H7 (cell line): Measurements from ENCODE around the gene KRTAP10-3. TPM values are rescaled to one million over a fixed set of nuclear protein-coding genes. Genes with fewer than 3 reads are reported as not detected.
"Not testable (repeated sequence)": the region's sequence is repeated elsewhere in the genome, so short reads cannot be mapped to it uniquely, and the experiment has no call there.

ENCODE experiments used
- DNase-seq: peaks from one replicate; pipeline ENCODE4 v3.0.0; 2012
- H3K27me3 ChIP-seq: 2 replicates; pipeline ENCODE4 v1.6.0; 2011; ENCODE audit warnings: mild to moderate bottlenecking, low read length; ENCODE audit not compliant: control insufficient read depth, insufficient read depth
- H3K36me3 ChIP-seq: replicated peaks from 2 replicates; pipeline ENCODE4 v1.5.1; 2011; ENCODE audit warnings: low read length; ENCODE audit not compliant: control insufficient read depth, insufficient read depth
- H3K4me3 ChIP-seq: 2 replicates; pipeline ENCODE4 v1.5.1; 2011; ENCODE audit warnings: low read depth, mild to moderate bottlenecking, control low read depth, low read length, moderate library complexity; ENCODE audit not compliant: insufficient read depth
- total RNA-seq: library from RNA; depleted of rRNA; stranded (reverse); fragments of >200 nt; shearing (Covaris generic); gene quantifications from 2 replicates; pipeline ENCODE4 v1.2.3, GENCODE V29; 2014

KRTAP10-3 gene
- total RNA-seq, 1 experiment from 2014 or later: not detected

DNA sequence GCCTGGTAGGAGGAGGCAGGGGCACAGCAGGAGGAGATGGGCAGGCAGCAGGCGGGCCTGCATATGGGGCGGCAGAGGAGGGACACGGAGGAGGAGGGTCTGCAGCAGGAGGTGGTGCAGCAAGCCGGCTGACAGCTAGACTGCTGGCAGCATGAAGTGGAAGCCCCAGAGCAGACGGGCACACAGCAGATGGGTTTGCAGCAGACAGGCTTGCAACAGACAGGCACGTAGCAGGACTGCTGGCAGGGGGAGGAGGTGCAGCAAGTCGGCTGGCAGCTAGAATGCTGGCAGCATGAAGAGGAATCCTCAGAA, 21.2 kb upstream of the KRTAP10-3 start:
- no peak overlapping the region for H3K4me3 ChIP-seq
- H3K27me3 ChIP-seq: no peaks in the 10 kb centered on the region
- DNase-seq: no peak
- no peaks in the 10 kb centered on the region for H3K36me3 ChIP-seq

GRCh38 chr21:44579056-44579832, 20.6 kb upstream of the KRTAP10-3 start:
- Histone ChIP-seq H3K27me3 (no peaks in the 10 kb centered on the region), H3K36me3 (no peaks in the 10 kb centered on the region), H3K4me3 (no peak overlapping the region)
- peak; percentile 14 for DNase-seq

DNA sequence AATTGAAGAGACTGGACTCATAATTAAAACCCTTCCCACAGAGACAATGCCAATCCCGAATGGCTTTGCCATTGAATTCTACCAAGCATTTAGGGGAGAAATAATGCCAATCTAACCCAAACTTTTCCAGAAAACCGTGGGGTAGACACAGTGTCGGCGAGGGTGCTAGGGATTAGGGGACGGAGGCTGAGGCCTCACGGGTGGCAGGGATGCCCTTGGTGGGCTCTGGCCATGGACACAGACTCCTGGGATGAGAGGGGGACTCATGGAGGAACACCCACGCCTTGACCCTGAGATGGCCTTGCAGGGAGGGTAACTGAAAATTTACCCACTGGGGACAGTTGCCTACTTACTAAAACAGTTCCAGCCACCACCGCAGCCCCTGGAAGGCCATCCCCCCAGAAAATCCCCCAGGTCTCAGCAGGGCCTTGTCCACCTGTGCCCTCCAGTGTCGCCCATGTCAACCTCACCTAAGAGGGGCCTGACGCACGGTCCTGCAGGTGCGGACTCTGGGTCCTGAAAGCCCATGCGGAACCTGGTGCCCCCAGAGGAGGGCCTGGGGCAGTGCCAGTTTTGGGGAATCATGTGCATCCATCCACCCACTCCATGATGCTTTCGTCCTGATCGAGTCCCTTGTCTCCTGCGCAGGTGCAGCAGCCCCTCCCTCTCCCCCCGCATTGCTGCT, 19.9 kb upstream of the KRTAP10-3 start:
- Histone ChIP-seq H3K4me3 (no peak overlapping the region), H3K27me3 (no peaks in the 10 kb centered on the region), H3K36me3 (no peaks in the 10 kb centered on the region)
- DNase-seq: peak; percentile 23

DNA sequence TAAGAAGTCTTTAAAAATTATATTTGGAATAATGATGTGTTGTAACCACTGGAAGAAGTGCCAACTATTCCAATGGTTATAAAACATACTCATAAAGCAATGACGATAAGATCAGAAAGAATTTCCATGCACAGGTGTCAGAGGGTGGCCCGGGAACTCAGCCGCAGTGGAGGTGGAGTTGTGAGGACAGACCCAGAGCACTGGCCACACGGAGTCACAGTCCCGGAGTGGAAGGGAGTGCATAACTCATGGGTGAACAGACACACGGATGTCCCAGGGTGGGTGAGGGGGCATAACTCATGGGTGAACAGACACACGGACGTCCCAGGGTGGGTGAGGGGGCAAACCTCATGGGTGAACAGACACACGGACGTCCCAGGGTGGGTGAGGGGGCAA, 17.4 kb upstream of the KRTAP10-3 start:
- Histone ChIP-seq H3K36me3 (no peaks in the 10 kb centered on the region), H3K27me3 (no peaks in the 10 kb centered on the region), H3K4me3 (no peak overlapping the region)
- no peak for DNase-seq

GRCh38 chr21:44575307-44576024, 16.9 kb upstream of the KRTAP10-3 start:
- Histone ChIP-seq H3K36me3 (no peaks in the 10 kb centered on the region), H3K4me3 (no peak overlapping the region), H3K27me3 (no peaks in the 10 kb centered on the region)
- no peak for DNase-seq

DNA sequence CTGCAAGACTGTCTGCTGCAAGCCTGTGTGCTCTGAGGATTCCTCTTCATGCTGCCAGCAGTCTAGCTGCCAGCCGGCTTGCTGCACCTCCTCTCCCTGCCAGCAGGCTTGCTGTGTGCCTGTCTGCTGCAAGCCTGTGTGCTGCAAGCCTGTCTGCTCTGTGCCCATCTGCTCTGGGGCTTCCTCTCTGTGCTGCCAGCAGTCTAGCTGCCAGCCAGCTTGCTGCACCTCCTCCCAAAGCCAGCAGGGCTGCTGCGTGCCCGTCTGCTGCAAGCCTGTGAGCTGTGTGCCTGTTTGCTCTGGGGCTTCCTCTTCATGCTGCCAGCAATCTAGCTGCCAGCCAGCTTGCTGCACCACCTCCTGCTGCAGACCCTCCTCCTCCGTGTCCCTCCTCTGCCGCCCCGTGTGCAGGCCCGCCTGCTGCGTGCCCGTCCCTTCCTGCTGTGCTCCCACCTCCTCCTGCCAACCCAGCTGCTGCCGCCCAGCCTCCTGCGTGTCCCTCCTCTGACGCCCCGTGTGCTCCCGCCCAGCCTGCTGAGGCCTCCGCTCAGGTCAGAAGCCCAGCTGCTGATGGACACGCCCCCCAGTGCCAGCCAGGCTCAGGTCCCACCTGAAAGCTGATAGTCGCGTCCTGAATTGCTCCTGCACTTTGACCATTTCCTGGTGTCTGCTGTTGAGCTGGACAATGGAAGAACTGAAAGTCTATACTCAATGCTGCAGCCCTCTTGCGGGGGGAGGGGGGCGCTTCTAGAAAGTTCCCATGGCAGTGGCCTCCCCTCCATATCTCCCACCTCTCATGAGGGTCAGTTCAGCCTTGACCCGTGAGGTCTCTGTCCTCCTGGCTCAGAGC, 16.1 kb upstream of the KRTAP10-3 start:
- Histone ChIP-seq H3K4me3 (no peak overlapping the region), H3K27me3 (no peaks in the 10 kb centered on the region), H3K36me3 (no peaks in the 10 kb centered on the region)
- peak; percentile 78 for DNase-seq

GRCh38 chr21:44573630-44574456, 15.2 kb upstream of the KRTAP10-3 start, which contains the start of gene KRTAP10-4:
Gene KRTAP10-4, plus strand, starts transcription at chr21:44573729. Its CDS starts 30 bp downstream, at chr21:44573759.
- not testable (repeated sequence) for DNase-seq, H3K36me3 ChIP-seq, H3K4me3 ChIP-seq, H3K27me3 ChIP-seq

DNA sequence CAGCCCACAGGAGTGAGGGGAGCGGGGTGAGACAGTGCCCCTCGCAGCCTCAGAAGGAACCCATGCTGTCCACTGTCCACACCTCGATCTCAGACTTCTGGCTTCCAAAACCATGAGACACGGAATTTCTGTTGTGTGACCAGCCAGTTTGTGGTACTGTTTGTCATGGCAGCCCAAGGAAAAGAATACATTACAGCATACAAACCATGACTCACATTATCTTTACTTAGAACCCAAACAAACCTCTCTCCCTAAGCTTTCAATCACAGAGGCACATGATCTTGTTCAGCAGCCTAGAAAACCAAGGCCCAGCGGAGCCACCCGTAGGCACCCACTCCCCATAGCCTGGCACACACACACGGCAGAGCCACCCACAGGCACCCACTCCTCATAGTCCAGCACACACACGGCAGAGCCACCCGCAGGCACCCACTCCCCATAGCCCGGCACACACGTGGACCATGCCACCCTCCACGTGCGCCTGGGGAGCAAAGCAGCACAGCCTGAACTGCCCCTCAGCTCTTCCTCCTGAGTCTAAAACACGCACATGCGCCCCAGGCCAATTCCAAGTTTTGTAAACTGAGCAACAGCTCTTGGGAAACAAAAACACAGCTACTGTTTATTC, 14.5 kb upstream of the KRTAP10-3 start:
- DNase-seq: peak; percentile 41
- H3K4me3 ChIP-seq: no peak overlapping the region
- no peaks in the 10 kb centered on the region for H3K27me3 ChIP-seq
- H3K36me3 ChIP-seq: no peaks in the 10 kb centered on the region

DNA sequence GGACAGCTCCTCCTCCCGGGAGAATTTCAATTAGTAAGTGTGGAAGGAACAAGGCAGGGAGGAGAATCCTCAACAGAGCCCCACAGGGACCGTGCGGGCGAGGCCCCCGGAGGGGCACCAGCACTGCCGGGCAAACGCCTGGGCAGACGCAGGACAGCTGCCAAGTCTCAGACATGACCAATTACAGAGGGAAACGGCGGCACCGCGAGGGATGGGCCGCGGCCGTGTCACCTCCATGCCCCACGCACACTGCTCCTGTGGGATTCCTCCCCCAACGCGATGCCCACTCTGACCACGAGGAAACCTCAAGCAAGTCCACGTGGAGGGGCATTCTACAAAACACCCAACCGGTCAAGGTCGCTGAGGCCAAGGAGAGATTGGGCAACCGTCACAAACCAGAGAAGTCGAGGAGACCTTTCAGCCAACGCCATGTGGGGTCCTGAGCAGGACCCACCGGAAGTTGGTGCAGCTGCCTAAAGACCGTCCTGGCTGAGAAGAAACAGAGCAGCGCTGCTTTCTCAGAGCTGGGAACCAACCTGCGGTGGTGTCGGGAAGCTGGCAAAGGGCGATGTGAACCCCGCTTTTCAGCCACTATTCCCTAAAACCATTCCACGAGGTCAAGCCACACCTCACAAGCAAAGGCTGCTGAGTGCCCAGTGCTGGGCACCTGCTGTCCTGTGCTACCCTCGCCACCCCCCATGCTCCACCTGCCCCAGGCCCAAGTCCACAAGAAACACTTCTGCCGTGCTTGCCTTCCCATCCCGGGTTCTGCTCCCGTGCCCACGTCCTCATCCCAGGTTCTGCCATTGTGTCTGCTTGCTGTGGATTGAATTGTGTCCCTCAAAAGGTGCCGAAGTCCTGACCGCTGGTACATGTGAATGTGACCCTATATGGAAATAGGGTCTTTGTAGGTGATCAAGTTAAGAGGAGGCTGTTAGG, 13.5 kb upstream of the KRTAP10-3 start:
- Histone ChIP-seq H3K27me3 (no peaks in the 10 kb centered on the region), H3K36me3 (no peaks in the 10 kb centered on the region), H3K4me3 (no peak overlapping the region)
- DNase-seq: peak; percentile 47

- no peaks in the 10 kb centered on the region for H3K27me3 ChIP-seq
- no peak overlapping the region for H3K4me3 ChIP-seq
- no peaks in the 10 kb centered on the region for H3K36me3 ChIP-seq
- peak; percentile 12 for DNase-seq
These were observed 12.7 kb upstream of the KRTAP10-3 start for GRCh38 chr21:44571296-44571695.

- H3K36me3 ChIP-seq: no peaks in the 10 kb centered on the region
- DNase-seq: peak; percentile 46
- H3K4me3 ChIP-seq: no peak overlapping the region
- no peaks in the 10 kb centered on the region for H3K27me3 ChIP-seq
These were observed 11.4 kb upstream of the KRTAP10-3 start for GRCh38 chr21:44569861-44570517.
